Testis (tissue), 2 donors: ENCODE data around the gene DNAJC6.

ENCODE experiments used
- POLR2A ChIP-seq: fragments of 450-650 bp; IDR thresholded peaks from one replicate; pipeline ENCODE4 v1.6.1; 2017; ENCODE audit warnings: antibody characterized with exemption, mild to moderate bottlenecking, moderate library complexity
- TF ChIP-seq, protein P1 (sequence below), 3 experiments: fragments of 450-650 bp in 2 of 3; fragments of 200-600 bp in 1 of 3; sonication (generic) in 1 of 3; IDR thresholded peaks; one replicate each; pipeline ENCODE4 v1.5.1; 2016 to 2019; ENCODE audit warnings: antibody characterized with exemption in 3 of 3, mild to moderate bottlenecking in 2 of 3, moderate library complexity in 1 of 3

DNA sequence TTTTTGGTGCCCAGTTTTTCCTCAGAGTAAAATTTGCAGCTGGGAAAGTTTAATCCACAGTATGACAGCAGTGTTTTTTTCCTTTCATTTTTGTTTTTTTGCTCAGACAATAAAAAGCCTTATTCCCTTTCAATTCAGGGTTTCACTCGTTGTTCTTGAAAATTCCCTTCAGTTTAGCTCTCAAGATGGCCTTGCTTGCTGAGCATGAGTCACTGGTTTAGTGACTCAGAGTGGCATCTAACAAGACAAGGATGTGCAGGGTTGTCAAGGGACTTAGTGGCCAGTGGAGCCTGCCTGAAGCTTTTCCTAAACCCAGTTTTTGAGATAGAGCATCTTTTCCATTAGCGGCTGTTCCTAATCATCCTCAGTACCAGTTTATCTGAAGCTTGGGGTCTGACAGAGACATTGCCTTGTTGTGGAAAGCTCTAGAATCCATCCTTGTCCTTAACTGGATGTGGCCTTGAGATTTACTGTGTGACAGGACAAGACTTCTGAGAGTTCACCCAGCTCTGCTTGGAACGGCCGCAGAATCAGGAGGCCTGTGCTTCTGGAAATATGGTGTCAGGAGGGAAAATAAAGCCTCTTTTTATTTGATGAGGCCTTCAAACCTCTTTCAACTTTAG lies 48.4 kb upstream of the DNAJC6 start:
- no peak for TF ChIP-seq POLR2A
- TF ChIP-seq, protein P1, sequence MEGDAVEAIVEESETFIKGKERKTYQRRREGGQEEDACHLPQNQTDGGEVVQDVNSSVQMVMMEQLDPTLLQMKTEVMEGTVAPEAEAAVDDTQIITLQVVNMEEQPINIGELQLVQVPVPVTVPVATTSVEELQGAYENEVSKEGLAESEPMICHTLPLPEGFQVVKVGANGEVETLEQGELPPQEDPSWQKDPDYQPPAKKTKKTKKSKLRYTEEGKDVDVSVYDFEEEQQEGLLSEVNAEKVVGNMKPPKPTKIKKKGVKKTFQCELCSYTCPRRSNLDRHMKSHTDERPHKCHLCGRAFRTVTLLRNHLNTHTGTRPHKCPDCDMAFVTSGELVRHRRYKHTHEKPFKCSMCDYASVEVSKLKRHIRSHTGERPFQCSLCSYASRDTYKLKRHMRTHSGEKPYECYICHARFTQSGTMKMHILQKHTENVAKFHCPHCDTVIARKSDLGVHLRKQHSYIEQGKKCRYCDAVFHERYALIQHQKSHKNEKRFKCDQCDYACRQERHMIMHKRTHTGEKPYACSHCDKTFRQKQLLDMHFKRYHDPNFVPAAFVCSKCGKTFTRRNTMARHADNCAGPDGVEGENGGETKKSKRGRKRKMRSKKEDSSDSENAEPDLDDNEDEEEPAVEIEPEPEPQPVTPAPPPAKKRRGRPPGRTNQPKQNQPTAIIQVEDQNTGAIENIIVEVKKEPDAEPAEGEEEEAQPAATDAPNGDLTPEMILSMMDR (IDR thresholded peaks at IDR 0.05), result no peak
